ENCODE measurements around the gene ZNF668. TPM values are rescaled to one million over a fixed set of nuclear protein-coding genes. Genes with fewer than 3 reads are reported as not detected.
A peak's percentile ranks its signal among the peaks of the same experiment; 100 is the strongest.

ZNF668 gene
- total RNA-seq, 1 donor from 2014 or later: 13.6 TPM

GRCh38 chr16:31089199-31089598, 15.2 kb upstream of the ZNF668 start:
- peak overlapping the region; percentile 47 for H3K4me3 Mint-ChIP-seq (ENCODE audit: unreplicated experiment)
- H3K27me3 Mint-ChIP-seq (ENCODE audit: unreplicated experiment): peaks cover 28% of the 10 kb centered on the region
- peaks cover 4% of the 10 kb centered on the region for H3K4me1 Mint-ChIP-seq (ENCODE audit: unreplicated experiment)
- no peaks in the 10 kb centered on the region for H3K9me3 Mint-ChIP-seq (ENCODE audit: unreplicated experiment)
- H3K27ac Mint-ChIP-seq (ENCODE audit: unreplicated experiment): no peak overlapping the region
- TF ChIP-seq, protein P1, sequence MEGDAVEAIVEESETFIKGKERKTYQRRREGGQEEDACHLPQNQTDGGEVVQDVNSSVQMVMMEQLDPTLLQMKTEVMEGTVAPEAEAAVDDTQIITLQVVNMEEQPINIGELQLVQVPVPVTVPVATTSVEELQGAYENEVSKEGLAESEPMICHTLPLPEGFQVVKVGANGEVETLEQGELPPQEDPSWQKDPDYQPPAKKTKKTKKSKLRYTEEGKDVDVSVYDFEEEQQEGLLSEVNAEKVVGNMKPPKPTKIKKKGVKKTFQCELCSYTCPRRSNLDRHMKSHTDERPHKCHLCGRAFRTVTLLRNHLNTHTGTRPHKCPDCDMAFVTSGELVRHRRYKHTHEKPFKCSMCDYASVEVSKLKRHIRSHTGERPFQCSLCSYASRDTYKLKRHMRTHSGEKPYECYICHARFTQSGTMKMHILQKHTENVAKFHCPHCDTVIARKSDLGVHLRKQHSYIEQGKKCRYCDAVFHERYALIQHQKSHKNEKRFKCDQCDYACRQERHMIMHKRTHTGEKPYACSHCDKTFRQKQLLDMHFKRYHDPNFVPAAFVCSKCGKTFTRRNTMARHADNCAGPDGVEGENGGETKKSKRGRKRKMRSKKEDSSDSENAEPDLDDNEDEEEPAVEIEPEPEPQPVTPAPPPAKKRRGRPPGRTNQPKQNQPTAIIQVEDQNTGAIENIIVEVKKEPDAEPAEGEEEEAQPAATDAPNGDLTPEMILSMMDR (IDR thresholded peaks at IDR 0.05; ENCODE audit: unreplicated experiment): no peak
- H3K36me3 Mint-ChIP-seq (ENCODE audit: low read depth, unreplicated experiment): peaks cover 7% of the 10 kb centered on the region
- no peak for DNase-seq (ENCODE audit: low spot score)

- Mint-ChIP-seq H3K36me3 (ENCODE audit: low read depth, unreplicated experiment) (peaks cover 7% of the 10 kb centered on the region), H3K9me3 (ENCODE audit: unreplicated experiment) (no peaks in the 10 kb centered on the region), H3K27ac (ENCODE audit: unreplicated experiment) (no peak within 1 kb of the TSS), H3K4me1 (ENCODE audit: unreplicated experiment) (no peaks in the 10 kb centered on the region), H3K4me3 (ENCODE audit: unreplicated experiment) (peak within 1 kb of the TSS; percentile 47), H3K27me3 (ENCODE audit: unreplicated experiment) (peaks cover 28% of the 10 kb centered on the region)
- TF ChIP-seq, protein P1 (IDR thresholded peaks at IDR 0.05; ENCODE audit: unreplicated experiment): no peak
- DNase-seq (ENCODE audit: low spot score): no peak
These were observed 14.6 kb upstream of the ZNF668 start, which contains the start of gene PRSS53 for GRCh38 chr16:31088459-31089183. Gene PRSS53, minus strand, starts transcription at chr16:31088943. Its CDS starts 134 bp downstream, at chr16:31088809.

- no peak for DNase-seq (ENCODE audit: low spot score)
- Mint-ChIP-seq H3K27ac (ENCODE audit: unreplicated experiment) (no peak overlapping the region), H3K4me1 (ENCODE audit: unreplicated experiment) (no peaks in the 10 kb centered on the region), H3K4me3 (ENCODE audit: unreplicated experiment) (no peak overlapping the region), H3K36me3 (ENCODE audit: low read depth, unreplicated experiment) (peaks cover 11% of the 10 kb centered on the region), H3K27me3 (ENCODE audit: unreplicated experiment) (peaks cover 29% of the 10 kb centered on the region), H3K9me3 (ENCODE audit: unreplicated experiment) (no peaks in the 10 kb centered on the region)
- TF ChIP-seq, protein P1 (IDR thresholded peaks at IDR 0.05; ENCODE audit: unreplicated experiment): no peak
These were observed 13.9 kb upstream of the ZNF668 start for GRCh38 chr16:31087971-31088370.

GRCh38 chr16:31087481-31087880, 13.4 kb upstream of the ZNF668 start:
- Mint-ChIP-seq H3K4me3 (ENCODE audit: unreplicated experiment) (no peak overlapping the region), H3K27ac (ENCODE audit: unreplicated experiment) (no peak overlapping the region), H3K36me3 (ENCODE audit: low read depth, unreplicated experiment) (peaks cover 11% of the 10 kb centered on the region), H3K4me1 (ENCODE audit: unreplicated experiment) (no peaks in the 10 kb centered on the region), H3K9me3 (ENCODE audit: unreplicated experiment) (no peaks in the 10 kb centered on the region), H3K27me3 (ENCODE audit: unreplicated experiment) (peaks cover 28% of the 10 kb centered on the region)
- TF ChIP-seq, protein P1 (IDR thresholded peaks at IDR 0.05; ENCODE audit: unreplicated experiment): no peak
- no peak for DNase-seq (ENCODE audit: low spot score)

GRCh38 chr16:31086629-31086906, 12.5 kb upstream of the ZNF668 start:
- Mint-ChIP-seq H3K9me3 (ENCODE audit: unreplicated experiment) (no peaks in the 10 kb centered on the region), H3K36me3 (ENCODE audit: low read depth, unreplicated experiment) (peaks cover 15% of the 10 kb centered on the region), H3K4me3 (ENCODE audit: unreplicated experiment) (no peak overlapping the region), H3K27me3 (ENCODE audit: unreplicated experiment) (peaks cover 30% of the 10 kb centered on the region), H3K27ac (ENCODE audit: unreplicated experiment) (no peak overlapping the region), H3K4me1 (ENCODE audit: unreplicated experiment) (peaks cover 2% of the 10 kb centered on the region)
- no peak for DNase-seq (ENCODE audit: low spot score)
- TF ChIP-seq, protein P1 (IDR thresholded peaks at IDR 0.05; ENCODE audit: unreplicated experiment): no peak

Measured in endothelial cell (in vitro differentiated cells).